GM21529 (cell line): ENCODE data around the gene TRAK1.

ENCODE experiments used
- ATAC-seq: cut with Tn5 transposase; IDR thresholded peaks from one replicate; pipeline ENCODE4 v1.9.1; 2021; ENCODE audit not compliant: unreplicated experiment

The TRAK1 gene

DNA sequence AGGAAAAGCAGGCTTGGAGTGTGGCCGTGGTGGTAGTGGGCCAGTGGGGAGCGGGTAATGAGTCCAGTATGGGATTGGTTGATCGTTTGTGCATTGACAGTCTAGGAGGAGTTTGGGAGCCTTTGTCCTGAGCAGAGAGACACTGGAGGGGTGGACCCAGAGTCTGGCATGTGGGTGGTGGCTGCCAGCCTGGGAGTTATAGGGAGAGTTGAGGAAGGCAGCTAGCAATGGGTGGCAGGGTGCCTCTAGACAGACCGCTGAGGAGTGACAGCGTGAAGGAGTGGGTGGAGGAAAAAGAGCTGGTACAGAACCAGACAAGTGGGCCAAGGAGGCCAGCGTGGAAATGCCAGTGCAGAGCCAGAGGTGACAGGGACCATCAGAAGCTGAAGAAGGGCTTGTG, 176.7 kb downstream of the TRAK1 start:
- no peak for ATAC-seq

DNA sequence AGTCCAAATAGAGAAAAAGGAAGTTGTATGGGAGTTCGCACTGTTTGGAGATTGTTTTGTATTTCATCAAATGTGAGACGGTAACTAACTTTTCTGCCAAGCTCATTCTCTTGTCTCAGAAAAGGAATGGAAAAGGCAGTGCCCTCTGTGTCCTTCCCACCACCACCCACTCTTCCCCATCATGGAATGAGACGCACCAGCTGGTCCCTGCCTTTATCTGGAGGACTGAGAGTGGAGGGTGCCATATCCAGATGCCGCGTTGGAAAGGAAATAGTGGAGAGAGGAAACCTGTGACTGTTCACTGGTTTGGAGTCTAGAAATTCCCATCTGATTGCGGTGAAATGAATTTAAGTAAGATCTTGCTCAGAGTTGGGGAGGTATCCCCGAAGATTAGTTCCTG, 178.5 kb downstream of the TRAK1 start:
- no peak for ATAC-seq

DNA sequence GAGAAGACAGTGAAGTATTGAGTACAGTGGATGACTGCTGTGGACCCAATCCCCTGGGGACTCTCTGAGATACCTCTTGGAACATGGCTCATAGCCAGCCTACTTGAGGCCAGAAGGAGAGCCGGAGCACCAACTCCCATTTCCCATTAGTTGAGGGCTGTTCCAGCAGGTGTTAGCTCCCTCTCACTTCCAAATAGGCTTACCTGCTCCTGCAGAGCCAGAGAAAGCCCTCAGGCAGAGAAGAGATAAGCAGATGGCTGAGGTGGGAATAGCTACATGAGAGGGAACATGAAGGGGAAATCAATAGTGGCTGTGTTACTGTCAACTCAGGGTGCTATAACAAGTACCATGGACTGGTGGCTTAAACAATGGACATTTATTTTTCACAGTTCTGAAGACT, 179.4 kb downstream of the TRAK1 start:
- no peak for ATAC-seq

DNA sequence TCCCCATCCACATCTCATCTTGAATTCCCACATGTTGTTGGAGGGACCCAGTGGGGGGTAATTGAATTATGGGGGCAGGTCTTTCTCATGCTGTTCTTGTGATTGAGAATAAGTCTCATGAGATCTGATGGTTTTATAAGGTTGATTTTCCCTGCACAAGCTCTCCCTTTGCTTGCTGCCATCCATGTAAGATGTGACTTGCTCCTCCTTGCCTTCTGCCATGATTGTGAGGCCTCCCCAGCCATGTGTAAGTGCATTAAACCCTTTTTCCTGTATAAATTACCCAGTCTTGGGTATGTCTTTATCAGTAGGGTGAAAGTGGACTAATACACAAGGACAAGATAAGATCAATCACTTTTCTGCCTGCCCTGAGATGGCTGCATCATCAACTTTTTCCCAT, 180.6 kb downstream of the TRAK1 start:
- no peak for ATAC-seq

DNA sequence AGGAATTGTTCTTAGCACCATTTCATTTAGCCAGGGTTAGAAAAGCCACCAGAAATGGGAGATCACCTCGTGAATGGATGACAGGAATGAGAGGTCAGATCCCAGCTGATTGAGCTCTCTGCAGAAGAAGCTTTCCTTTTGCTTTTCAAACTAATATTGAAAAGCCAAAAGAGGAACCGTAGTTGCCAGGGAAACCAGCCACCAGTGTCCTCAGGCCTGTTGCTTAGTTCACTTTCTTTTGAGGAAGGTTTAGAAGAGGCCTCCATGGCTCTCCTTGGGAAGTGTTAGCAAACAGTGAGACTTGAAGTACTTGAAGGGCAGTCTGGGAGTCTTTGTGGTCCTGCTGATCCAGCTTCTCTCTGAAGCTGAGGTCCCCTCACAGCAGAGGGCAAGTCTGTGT, 182.2 kb downstream of the TRAK1 start:
- ATAC-seq = no peak

DNA sequence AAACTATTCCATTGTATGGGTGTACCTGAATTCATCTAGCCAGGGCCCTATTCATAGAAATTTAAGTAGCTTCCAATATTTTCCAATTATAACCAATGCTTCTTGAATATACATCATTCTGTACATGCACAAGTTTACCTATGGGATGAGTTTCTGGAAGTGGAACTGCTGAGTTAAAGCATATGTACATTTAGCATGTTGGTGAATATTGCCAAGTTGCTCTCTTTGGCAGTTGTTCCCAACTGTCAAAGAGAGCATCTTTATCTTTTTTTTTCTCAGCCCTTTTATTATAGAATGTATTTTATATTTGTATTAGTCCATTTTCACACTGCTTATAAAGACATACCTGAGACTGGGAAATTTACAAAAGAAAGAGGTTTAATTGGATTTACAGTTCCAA, 183.1 kb downstream of the TRAK1 start:
- ATAC-seq = no peak

DNA sequence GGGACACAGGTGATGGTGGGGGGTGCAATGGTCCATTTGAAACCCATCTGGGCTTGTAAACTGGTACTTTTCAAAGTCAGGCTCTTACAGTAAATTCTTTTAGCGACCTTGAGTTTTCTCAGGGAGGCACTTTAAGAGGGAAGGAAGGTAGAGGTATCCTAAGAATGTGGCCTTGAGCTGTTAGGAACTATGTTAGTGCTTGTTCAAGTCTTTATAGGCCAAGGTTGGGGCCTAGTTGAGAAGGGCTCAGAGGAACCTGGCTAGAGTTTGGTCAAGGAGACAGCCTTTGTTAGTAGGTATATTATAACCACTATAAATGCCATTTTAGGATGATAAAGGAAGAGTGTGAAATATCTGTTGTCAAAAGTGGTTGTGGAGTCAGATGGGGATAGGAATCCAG, 184.1 kb downstream of the TRAK1 start:
- ATAC-seq = no peak
